Hepatocyte (in vitro differentiated cells): ENCODE measurements around the gene GDPD2. TPM values are rescaled to one million over a fixed set of nuclear protein-coding genes. Genes with fewer than 3 reads are reported as not detected.

ENCODE experiments used
- DNase-seq: peaks from one replicate; pipeline ENCODE4 v3.0.0-alpha.2; 2016; ENCODE audit warnings: low spot score
- H2AFZ ChIP-seq: fragments of 200-600 bp; sonication (generic); 2 replicates; pipeline ENCODE4 v1.6.0; 2016; ENCODE audit warnings: antibody characterized with exemption, mild to moderate bottlenecking
- H3K27ac ChIP-seq: fragments of 200-600 bp; sonication (generic); 2 replicates; pipeline ENCODE4 v1.5.1; 2016; ENCODE audit warnings: mild to moderate bottlenecking
- H3K27me3 ChIP-seq: fragments of 200-600 bp; sonication (generic); 2 replicates; pipeline ENCODE4 v1.6.1; 2016
- H3K36me3 ChIP-seq: fragments of 200-600 bp; sonication (generic); replicated peaks from 2 replicates; pipeline ENCODE4 v1.5.1; 2016; ENCODE audit warnings: low read depth; ENCODE audit not compliant: insufficient read depth
- H3K4me1 ChIP-seq: fragments of 200-600 bp; sonication (generic); 2 replicates; pipeline ENCODE4 v1.5.1; 2016; ENCODE audit warnings: mild to moderate bottlenecking, moderate library complexity; ENCODE audit not compliant: insufficient read depth
- H3K4me2 ChIP-seq: fragments of 200-600 bp; sonication (generic); 2 replicates; pipeline ENCODE4 v1.6.0; 2016
- H3K4me3 ChIP-seq: fragments of 200-600 bp; sonication (generic); 2 replicates; pipeline ENCODE4 v1.5.1; 2016; ENCODE audit warnings: mild to moderate bottlenecking
- H3K79me2 ChIP-seq: fragments of 200-600 bp; sonication (generic); 2 replicates; pipeline ENCODE4 v1.6.0; 2017; ENCODE audit warnings: mild to moderate bottlenecking
- H3K9me2 ChIP-seq: fragments of 200-600 bp; sonication (generic); replicated peaks from 2 replicates; pipeline ENCODE4 v1.6.0; 2017; ENCODE audit warnings: mild to moderate bottlenecking; ENCODE audit not compliant: insufficient read depth
- H3K9me3 ChIP-seq: fragments of 200-600 bp; sonication (generic); 2 replicates; pipeline ENCODE4 v1.5.1; 2016; ENCODE audit warnings: low read depth, mild to moderate bottlenecking
- H4K20me1 ChIP-seq: fragments of 200-600 bp; sonication (generic); 2 replicates; pipeline ENCODE4 v1.6.0; 2016; ENCODE audit warnings: mild to moderate bottlenecking; ENCODE audit not compliant: insufficient read depth, poor library complexity, severe bottlenecking
- CTCF ChIP-seq: fragments of 200-600 bp; sonication (generic); IDR thresholded peaks from 2 replicates; pipeline ENCODE4 v1.5.1; 2016; ENCODE audit warnings: antibody characterized with exemption, mild to moderate bottlenecking; ENCODE audit not compliant: poor library complexity
- EZH2 ChIP-seq: fragments of 200-600 bp; sonication (generic); IDR thresholded peaks from 2 replicates; pipeline ENCODE4 v1.6.1; 2016; ENCODE audit warnings: antibody characterized with exemption, mild to moderate bottlenecking, borderline replicate concordance
- EZH2phosphoT487 ChIP-seq: fragments of 200-600 bp; sonication (generic); IDR thresholded peaks from one replicate; pipeline ENCODE4 v1.6.1; 2018; ENCODE audit warnings: antibody characterized with exemption, mild to moderate bottlenecking, low read depth, moderate library complexity; ENCODE audit not compliant: unreplicated experiment, severe bottlenecking
- WGBS: methylation state at CpG from one replicate; pipeline ENCODE4 v1.1.6; 2016; ENCODE audit warnings: low lambda C conversion rate; ENCODE audit errors: missing lambda C conversion rate; 5-methylcytosine and 5-hydroxymethylcytosine counted together
- polyA plus RNA-seq: library from polyadenylated mRNA; unstranded; fragments of >200 nt; fragmentation: Nextera tagmentation; extraction: Ambion mirVana; gene quantifications from 2 replicates; pipeline ENCODE4 v1.2.1, GENCODE V29; 2016
- total RNA-seq: library from RNA; depleted of rRNA; stranded (reverse); fragments of >200 nt; gene quantifications from 2 replicates; pipeline ENCODE4 v1.2.3, GENCODE V29; 2014

The GDPD2 gene
- total and polyA plus RNA-seq, 2 experiments from 2014 or later: 1.6 to 2.3 TPM

- H3K4me3 ChIP-seq: no peak overlapping the region
- no peak overlapping the region for H2AFZ ChIP-seq
- H3K27me3 ChIP-seq: peaks cover 18% of the 10 kb centered on the region
- no peak overlapping the region for H3K27ac ChIP-seq
- H3K4me1 ChIP-seq: no peaks in the 10 kb centered on the region
- no peaks in the 10 kb centered on the region for H3K36me3 ChIP-seq
- no peaks in the 10 kb centered on the region for H3K79me2 ChIP-seq
- no peaks in the 10 kb centered on the region for H3K9me2 ChIP-seq
- DNase-seq: no peak
- WGBS: 73% methylated on average over 16 of the region's 16 CpGs
- TF ChIP-seq CTCF: no peak
- H4K20me1 ChIP-seq: no peaks in the 10 kb centered on the region
- no peak overlapping the region for H3K4me2 ChIP-seq
- H3K9me3 ChIP-seq: no peaks in the 10 kb centered on the region
Measured at GRCh38 chrX:70446380-70447350, 23.6 kb downstream of the GDPD2 start.

- Histone ChIP-seq H3K9me2 (no peaks in the 10 kb centered on the region), H3K4me2 (no peak overlapping the region), H3K4me3 (no peak overlapping the region), H3K4me1 (peaks cover 3% of the 10 kb centered on the region), H3K36me3 (no peaks in the 10 kb centered on the region), H3K27me3 (peaks cover 10% of the 10 kb centered on the region), H2AFZ (no peak overlapping the region), H3K79me2 (no peaks in the 10 kb centered on the region), H3K27ac (no peak overlapping the region), H4K20me1 (no peaks in the 10 kb centered on the region), H3K9me3 (no peaks in the 10 kb centered on the region)
- no peak for DNase-seq
- TF ChIP-seq CTCF (no peak), EZH2 (no peak), EZH2phosphoT487 (no peak)
- WGBS: 92% methylated on average over 5 of the region's 14 CpGs
Measured at GRCh38 chrX:70449457-70449966, 26.4 kb downstream of the GDPD2 start.

GRCh38 chrX:70452143-70452733 is 29.1 kb downstream of the GDPD2 start:
- Histone ChIP-seq H3K79me2 (peaks cover 22% of the 10 kb centered on the region), H3K9me2 (no peaks in the 10 kb centered on the region), H3K4me1 (peaks cover 7% of the 10 kb centered on the region), H3K27me3 (no peaks in the 10 kb centered on the region), H2AFZ (peak overlapping the region; percentile 29), H3K9me3 (no peaks in the 10 kb centered on the region), H3K4me3 (peak overlapping the region; percentile 21), H4K20me1 (peaks cover 7% of the 10 kb centered on the region), H3K4me2 (peak overlapping the region; percentile 79), H3K36me3 (no peaks in the 10 kb centered on the region), H3K27ac (peak overlapping the region; percentile 74)
- peak; percentile 61 for DNase-seq
- no peak for TF ChIP-seq EZH2
- TF ChIP-seq EZH2phosphoT487: no peak
- TF ChIP-seq CTCF: peak; percentile 51
- 52% methylated on average over 22 of the region's 39 CpGs for WGBS
